Measurements from ENCODE around the gene OVCH2. TPM values are rescaled to one million over a fixed set of nuclear protein-coding genes. Genes with fewer than 3 reads are reported as not detected.

OVCH2 gene
- total and polyA plus RNA-seq, 7 donors = not detected

DNA sequence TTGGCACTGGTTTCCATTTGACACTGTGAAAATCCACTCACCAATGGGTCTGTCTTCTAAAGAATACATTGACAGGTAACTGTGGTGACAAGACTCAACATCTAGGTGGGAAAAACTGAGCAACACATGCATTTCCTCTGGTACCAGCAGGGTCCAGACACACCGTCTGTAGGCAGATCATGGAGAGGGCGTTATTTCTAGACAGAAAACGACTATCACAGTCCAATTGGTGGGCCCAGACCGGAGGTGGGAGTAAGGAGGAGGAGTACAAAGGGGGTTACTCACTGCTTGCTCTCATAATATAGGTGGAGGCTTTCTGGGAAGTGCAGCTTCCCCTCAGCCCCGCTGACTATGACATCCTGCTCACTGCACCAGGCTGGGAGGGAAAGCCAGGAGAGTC lies 9.9 kb downstream of the OVCH2 start:
- DNase-seq (no peak), ATAC-seq (no peak)
- TF ChIP-seq, protein P1, sequence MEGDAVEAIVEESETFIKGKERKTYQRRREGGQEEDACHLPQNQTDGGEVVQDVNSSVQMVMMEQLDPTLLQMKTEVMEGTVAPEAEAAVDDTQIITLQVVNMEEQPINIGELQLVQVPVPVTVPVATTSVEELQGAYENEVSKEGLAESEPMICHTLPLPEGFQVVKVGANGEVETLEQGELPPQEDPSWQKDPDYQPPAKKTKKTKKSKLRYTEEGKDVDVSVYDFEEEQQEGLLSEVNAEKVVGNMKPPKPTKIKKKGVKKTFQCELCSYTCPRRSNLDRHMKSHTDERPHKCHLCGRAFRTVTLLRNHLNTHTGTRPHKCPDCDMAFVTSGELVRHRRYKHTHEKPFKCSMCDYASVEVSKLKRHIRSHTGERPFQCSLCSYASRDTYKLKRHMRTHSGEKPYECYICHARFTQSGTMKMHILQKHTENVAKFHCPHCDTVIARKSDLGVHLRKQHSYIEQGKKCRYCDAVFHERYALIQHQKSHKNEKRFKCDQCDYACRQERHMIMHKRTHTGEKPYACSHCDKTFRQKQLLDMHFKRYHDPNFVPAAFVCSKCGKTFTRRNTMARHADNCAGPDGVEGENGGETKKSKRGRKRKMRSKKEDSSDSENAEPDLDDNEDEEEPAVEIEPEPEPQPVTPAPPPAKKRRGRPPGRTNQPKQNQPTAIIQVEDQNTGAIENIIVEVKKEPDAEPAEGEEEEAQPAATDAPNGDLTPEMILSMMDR (IDR thresholded peaks at IDR 0.05) = no peak
- intact Hi-C loops (cut with DNase I) = loop anchor here in 1 of 2 donors (5.0 kb wide), 1 partner anchor 599 kb away; no protein-coding TSS in a partner anchor
- H3K4me3 ChIP-seq = no peak overlapping the region
- H3K36me3 ChIP-seq (ENCODE audit: insufficient read depth in 1 of 2, low read depth in 1 of 2) = no peaks in the 10 kb centered on the region
- H3K27me3 ChIP-seq (ENCODE audit: insufficient read depth in 3 of 3, low read length in 2 of 3) = no peaks in the 10 kb centered on the region
- H3K9me3 ChIP-seq = no peaks in the 10 kb centered on the region
- H3K4me1 ChIP-seq = peaks cover 10% of the 10 kb centered on the region
- no peak overlapping the region for H3K27ac ChIP-seq
- WGBS, 3 donors = 67 to 77% (median 73%) methylated on average over 5 of the region's 5 CpGs

DNA sequence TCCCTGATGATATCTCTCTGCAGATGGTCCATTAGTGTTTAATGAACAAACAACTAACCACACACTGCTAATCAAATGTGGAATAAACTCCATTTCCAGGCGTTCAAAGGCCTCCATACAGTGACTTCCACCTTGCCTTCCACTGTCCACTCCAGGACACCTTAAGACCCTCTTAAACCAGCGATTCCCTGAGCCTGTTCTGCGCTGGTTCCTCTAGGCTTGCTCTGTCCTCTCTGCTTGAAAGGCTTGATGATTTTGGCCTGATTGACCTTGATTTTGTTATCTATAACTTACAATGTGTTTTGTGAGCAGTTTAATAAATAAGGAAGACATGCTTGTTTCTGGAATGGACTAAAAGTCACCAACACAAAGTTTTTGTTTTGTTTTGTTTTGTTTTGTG lies 12.0 kb downstream of the OVCH2 start:
- ATAC-seq = no peak
- DNase-seq = no peak
- TF ChIP-seq, protein P1 (IDR thresholded peaks at IDR 0.05) = no peak
- intact Hi-C loops (cut with DNase I) = no loop called here
- no peak overlapping the region for H3K27ac ChIP-seq
- H3K27me3 ChIP-seq (ENCODE audit: insufficient read depth in 3 of 3, low read length in 2 of 3) = no peaks in the 10 kb centered on the region
- no peaks in the 10 kb centered on the region for H3K36me3 ChIP-seq (ENCODE audit: insufficient read depth in 1 of 2, low read depth in 1 of 2)
- no peaks in the 10 kb centered on the region for H3K9me3 ChIP-seq
- peaks cover 10% of the 10 kb centered on the region for H3K4me1 ChIP-seq
- H3K4me3 ChIP-seq = peak overlapping the region; percentile 19
- WGBS, 3 donors = 79 to 91% (median 86%) methylated on average over 3 of the region's 3 CpGs

DNA sequence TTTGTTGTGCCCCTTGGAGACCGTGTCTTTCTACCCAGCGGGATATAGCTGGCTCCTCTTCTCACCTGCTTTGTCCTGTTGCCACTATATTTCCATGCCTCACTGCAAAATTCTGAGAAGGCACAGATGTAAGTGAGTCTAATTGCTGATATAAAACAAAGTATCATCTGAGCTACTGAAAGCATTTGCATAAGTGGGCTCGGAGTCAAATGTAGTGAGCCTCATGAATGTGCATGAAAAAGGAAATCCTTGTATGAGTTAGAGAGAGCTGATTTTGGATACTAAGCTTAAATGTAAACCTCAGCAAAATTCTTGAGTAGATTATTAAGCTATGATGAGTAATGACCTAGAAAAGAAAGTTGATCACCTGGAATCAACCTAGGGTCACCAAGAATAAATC lies 13.9 kb downstream of the OVCH2 start:
- intact Hi-C loops (cut with DNase I) = no loop called here
- Histone ChIP-seq H3K27me3 (ENCODE audit: insufficient read depth in 3 of 3, low read length in 2 of 3) (no peaks in the 10 kb centered on the region), H3K4me3 (no peak overlapping the region), H3K4me1 (peaks cover 10% of the 10 kb centered on the region), H3K36me3 (ENCODE audit: insufficient read depth in 1 of 2, low read depth in 1 of 2) (no peaks in the 10 kb centered on the region), H3K27ac (peak overlapping the region; percentile 44), H3K9me3 (no peaks in the 10 kb centered on the region)
- 85 to 93% (median 90%) methylated on average over 3 of the region's 3 CpGs for WGBS, 3 donors
- DNase-seq (no peak), ATAC-seq (peak in 2 of 4 donors; percentile 35 to 53)
- TF ChIP-seq, protein P1 (IDR thresholded peaks at IDR 0.05) = no peak

GRCh38 chr11:7691759-7692350 lies 14.4 kb downstream of the OVCH2 start:
- Histone ChIP-seq H3K36me3 (ENCODE audit: insufficient read depth in 1 of 2, low read depth in 1 of 2) (no peaks in the 10 kb centered on the region), H3K4me3 (no peak overlapping the region), H3K4me1 (peaks cover 10% of the 10 kb centered on the region), H3K27me3 (ENCODE audit: insufficient read depth in 3 of 3, low read length in 2 of 3) (no peaks in the 10 kb centered on the region), H3K9me3 (no peaks in the 10 kb centered on the region), H3K27ac (peak overlapping the region; percentile 44)
- ATAC-seq (peak; percentile 31 to 73 (median 48)), DNase-seq (no peak)
- intact Hi-C loops (cut with DNase I) = no loop called here
- TF ChIP-seq, protein P1 (IDR thresholded peaks at IDR 0.05) = no peak
- WGBS, 3 donors = 37 to 66% (median 39%) methylated on average over 6 of the region's 6 CpGs

DNA sequence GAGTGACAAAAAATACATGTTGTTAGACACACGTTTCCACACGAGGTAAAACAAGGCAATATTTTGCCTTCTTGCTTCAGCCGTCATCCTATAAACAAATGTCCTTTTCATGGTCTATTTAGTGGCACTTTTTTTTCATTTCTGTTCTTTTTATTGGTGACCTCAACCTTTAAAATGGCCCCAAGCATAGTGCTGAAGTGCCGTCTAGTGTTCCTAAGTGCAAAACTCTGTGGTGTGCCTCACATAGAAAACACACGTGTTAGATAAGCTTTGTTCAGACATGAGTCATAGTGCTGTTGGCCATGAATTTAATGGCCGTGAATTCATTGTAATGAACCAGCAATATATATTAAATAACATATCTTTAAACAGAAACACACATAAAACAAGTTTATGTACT lies 15.6 kb downstream of the OVCH2 start:
- WGBS, 3 donors = 42 to 81% (median 69%) methylated on average over 6 of the region's 6 CpGs
- Histone ChIP-seq H3K36me3 (ENCODE audit: insufficient read depth in 1 of 2, low read depth in 1 of 2) (peaks cover 0 to under 1% of the 10 kb centered on the region in 2 donors), H3K4me3 (no peak overlapping the region), H3K4me1 (peaks cover 10% of the 10 kb centered on the region), H3K27me3 (ENCODE audit: insufficient read depth in 3 of 3, low read length in 2 of 3) (no peaks in the 10 kb centered on the region), H3K9me3 (no peaks in the 10 kb centered on the region), H3K27ac (no peak overlapping the region)
- intact Hi-C loops (cut with DNase I) = no loop called here
- no peak for DNase-seq
- ATAC-seq = no peak
- TF ChIP-seq, protein P1 (IDR thresholded peaks at IDR 0.05) = no peak
